Peyer's patch (tissue), 4 donors: ENCODE measurements around the gene REC8.

Experiments used
- CTCF ChIP-seq, 6 experiments: fragments of 450-650 bp in 4 of 6; fragments of 200-600 bp in 2 of 6; sonication (generic) in 1 of 6; IDR thresholded peaks; one replicate each; pipeline ENCODE4 v1.5.1; 2017 to 2019; ENCODE audit warnings: antibody characterized with exemption in 6 of 6, mild to moderate bottlenecking in 3 of 6, moderate library complexity in 1 of 6
- POLR2A ChIP-seq, 2 donors: fragments of 450-650 bp; IDR thresholded peaks; one replicate each; pipeline ENCODE4 v1.5.1; 2017; ENCODE audit warnings: antibody characterized with exemption in 2 of 2, mild to moderate bottlenecking in 2 of 2, moderate library complexity in 2 of 2

- TF ChIP-seq CTCF (IDR thresholded peaks at IDR 0.05) (no peak), POLR2A (IDR thresholded peaks at IDR 0.05) (no peak)
Observed at GRCh38 chr14:24139272-24139934, 32.5 kb upstream of the REC8 start.
